ENCODE data around the gene RAP1GAP2.

DNA sequence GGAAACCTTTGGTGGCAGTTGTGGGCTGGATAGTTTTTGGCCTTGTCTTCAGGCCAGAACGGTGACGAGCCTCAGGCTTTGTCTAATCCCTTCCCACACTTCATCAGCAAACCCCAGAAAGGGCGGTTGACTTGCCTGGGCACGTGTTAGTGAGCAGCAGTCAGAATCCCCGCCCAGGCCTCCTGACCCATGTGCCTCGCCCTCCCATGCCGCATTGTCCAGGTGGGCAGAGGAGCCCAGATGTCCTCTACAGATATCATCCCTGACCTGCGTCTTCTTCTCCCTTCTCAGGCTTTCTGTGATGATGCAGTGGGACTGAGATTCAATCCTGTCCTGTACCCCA is 184.6 kb downstream of the RAP1GAP2 start:
- TF ChIP-seq CTCF (IDR thresholded peaks at IDR 0.05) (no peak), POLR2A (IDR thresholded peaks at IDR 0.05) (no peak)

Data from heart left ventricle (tissue), 13 donors.